Mesendoderm (in vitro differentiated cells): Measurements from ENCODE around the gene CTBP1.

Experiments
- DNase-seq: peaks from one replicate; pipeline ENCODE4 v3.0.0; 2013
- H2AK5ac ChIP-seq: 2 replicates; pipeline ENCODE4 v1.6.1; 2013; ENCODE audit warnings: low read length, inconsistent platforms
- H2BK120ac ChIP-seq: 2 replicates; pipeline ENCODE4 v1.6.1; 2013; ENCODE audit warnings: low read depth, mild to moderate bottlenecking, low read length, moderate library complexity, mixed read lengths
- H2BK15ac ChIP-seq: replicated peaks from 2 replicates; pipeline ENCODE4 v1.6.1; 2013; ENCODE audit warnings: low read depth, mild to moderate bottlenecking, moderate library complexity
- H2BK5ac ChIP-seq: 2 replicates; pipeline ENCODE4 v1.6.1; 2013; ENCODE audit warnings: low read length, inconsistent platforms
- H3K18ac ChIP-seq: 2 replicates; pipeline ENCODE4 v1.6.1; 2013; ENCODE audit warnings: mild to moderate bottlenecking, low read length, mixed read lengths
- H3K23ac ChIP-seq: one replicate; pipeline ENCODE4 v1.6.1; 2013; ENCODE audit warnings: low read length
- H3K27ac ChIP-seq: 2 replicates; pipeline ENCODE4 v1.5.1; 2013; ENCODE audit warnings: low read depth, mild to moderate bottlenecking, inconsistent platforms, low read length, moderate library complexity
- H3K27me3 ChIP-seq: 2 replicates; pipeline ENCODE4 v1.6.1; 2013; ENCODE audit warnings: low read length, control low read depth, mild to moderate bottlenecking, inconsistent platforms; ENCODE audit not compliant: insufficient read depth, poor library complexity
- H3K36me3 ChIP-seq: 2 replicates; pipeline ENCODE4 v1.6.1; 2013; ENCODE audit warnings: low read length, inconsistent platforms; ENCODE audit not compliant: control insufficient read depth, insufficient read depth
- H3K4ac ChIP-seq: one replicate; pipeline ENCODE4 v1.6.1; 2013; ENCODE audit warnings: low read depth, mild to moderate bottlenecking, low read length, moderate library complexity
- H3K4me1 ChIP-seq: 2 replicates; pipeline ENCODE4 v1.6.1; 2013; ENCODE audit warnings: low read depth, low read length, inconsistent platforms; ENCODE audit not compliant: control insufficient read depth
- H3K4me2 ChIP-seq: 2 replicates; pipeline ENCODE4 v1.6.1; 2013; ENCODE audit warnings: low read length
- H3K4me3 ChIP-seq: 2 replicates; pipeline ENCODE4 v1.5.1; 2013; ENCODE audit warnings: mild to moderate bottlenecking, low read length
- H3K56ac ChIP-seq: one replicate; pipeline ENCODE4 v1.6.1; 2013; ENCODE audit warnings: low read length
- H3K79me1 ChIP-seq: 2 replicates; pipeline ENCODE4 v1.6.1; 2013; ENCODE audit warnings: low read length, inconsistent platforms
- H3K79me2 ChIP-seq: 2 replicates; pipeline ENCODE4 v1.6.1; 2013; ENCODE audit warnings: mild to moderate bottlenecking, low read length; ENCODE audit not compliant: control insufficient read depth, insufficient read depth
- H3K9ac ChIP-seq: 2 replicates; pipeline ENCODE4 v1.6.1; 2013; ENCODE audit warnings: low read length, inconsistent platforms
- H4K5ac ChIP-seq: one replicate; pipeline ENCODE4 v1.6.1; 2013; ENCODE audit warnings: low read length
- H4K8ac ChIP-seq: one replicate; pipeline ENCODE4 v1.6.1; 2013; ENCODE audit warnings: low read depth, mild to moderate bottlenecking, control low read depth, low read length, moderate library complexity
- WGBS: extraction: QIAGEN DNeasy Blood & Tissue Kit; methylation state at CpG from one replicate; pipeline ENCODE4 v1.1.7; 2013; ENCODE audit warnings: low lambda C conversion rate, missing lambda C conversion rate; ENCODE audit not compliant: insufficient coverage; ENCODE audit errors: extremely low coverage; 5-methylcytosine and 5-hydroxymethylcytosine counted together

The CTBP1 gene

DNA sequence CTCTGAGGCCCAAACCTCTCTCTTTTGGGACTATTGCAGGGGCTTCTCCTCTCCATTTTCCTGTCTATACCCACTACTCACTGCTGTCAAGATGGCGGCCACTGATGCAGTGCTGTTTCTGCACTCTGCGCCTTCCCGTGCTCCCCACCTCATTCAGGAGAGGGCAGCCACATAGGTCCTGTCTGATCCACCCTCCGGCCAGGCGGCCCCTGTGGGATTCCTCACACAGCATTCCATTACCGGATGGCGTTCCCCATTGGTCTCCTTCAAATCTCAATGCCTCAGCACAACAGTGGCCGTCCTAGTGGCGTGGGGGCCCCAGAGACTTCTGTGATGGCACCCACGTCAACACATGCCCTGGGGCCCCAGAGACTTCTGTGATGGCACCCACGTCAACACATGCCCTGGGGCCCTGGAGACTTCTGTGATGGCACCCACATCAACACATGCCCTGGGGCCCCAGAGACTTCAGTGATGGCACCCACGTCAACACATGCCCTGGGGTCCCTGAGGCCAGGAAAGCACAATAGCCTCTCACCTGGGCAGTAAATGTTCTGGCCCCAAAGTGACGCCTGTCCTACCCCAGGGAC lies 83.9 kb downstream of the CTBP1 start:
- DNase-seq = no peak
- Histone ChIP-seq H3K79me1 (no peaks in the 10 kb centered on the region), H2BK15ac (no peak overlapping the region), H3K4me3 (no peak overlapping the region), H4K5ac (no peak overlapping the region), H3K27me3 (peaks cover 2% of the 10 kb centered on the region), H3K9ac (no peak overlapping the region), H3K56ac (no peak overlapping the region), H2AK5ac (no peak overlapping the region), H3K4me2 (no peak overlapping the region), H3K36me3 (no peaks in the 10 kb centered on the region), H4K8ac (no peak overlapping the region), H3K18ac (no peak overlapping the region), H3K79me2 (no peaks in the 10 kb centered on the region), H3K23ac (no peak overlapping the region), H2BK5ac (no peak overlapping the region), H2BK120ac (no peak overlapping the region), H3K4me1 (no peaks in the 10 kb centered on the region), H3K4ac (no peak overlapping the region), H3K27ac (no peak overlapping the region)
- no CpG with 5 or more reads among the region's 13 CpGs for WGBS

DNA sequence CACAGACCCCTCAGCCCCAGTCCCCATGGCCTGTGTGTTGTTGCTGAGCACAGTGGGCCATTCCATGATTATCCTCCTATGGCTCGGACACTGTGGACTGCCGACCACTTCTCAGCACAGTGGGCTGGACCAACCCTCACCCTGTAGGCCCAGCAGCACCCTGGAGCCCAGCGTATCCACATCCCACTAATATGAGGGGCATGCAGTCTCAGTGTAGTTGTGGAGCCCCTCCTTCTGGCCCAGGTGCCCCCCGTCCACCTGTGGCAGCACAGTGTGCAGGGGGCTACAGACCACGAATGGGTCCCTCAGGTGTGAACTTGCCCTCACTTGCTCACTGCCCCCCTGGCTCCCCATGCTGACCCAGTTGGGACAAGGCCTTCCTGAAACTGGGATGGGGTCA lies 84.5 kb downstream of the CTBP1 start:
- Histone ChIP-seq H2AK5ac (no peak overlapping the region), H3K4me2 (no peak overlapping the region), H3K79me1 (no peaks in the 10 kb centered on the region), H3K9ac (no peak overlapping the region), H2BK5ac (no peak overlapping the region), H3K27ac (no peak overlapping the region), H2BK120ac (no peak overlapping the region), H3K79me2 (no peaks in the 10 kb centered on the region), H3K18ac (no peak overlapping the region), H2BK15ac (no peak overlapping the region), H3K4ac (no peak overlapping the region), H3K4me3 (no peak overlapping the region), H3K56ac (no peak overlapping the region), H4K8ac (no peak overlapping the region), H3K4me1 (no peaks in the 10 kb centered on the region), H3K36me3 (no peaks in the 10 kb centered on the region), H3K27me3 (no peaks in the 10 kb centered on the region), H4K5ac (no peak overlapping the region), H3K23ac (no peak overlapping the region)
- WGBS = no CpG with 5 or more reads among the region's 5 CpGs
- DNase-seq = no peak

DNA sequence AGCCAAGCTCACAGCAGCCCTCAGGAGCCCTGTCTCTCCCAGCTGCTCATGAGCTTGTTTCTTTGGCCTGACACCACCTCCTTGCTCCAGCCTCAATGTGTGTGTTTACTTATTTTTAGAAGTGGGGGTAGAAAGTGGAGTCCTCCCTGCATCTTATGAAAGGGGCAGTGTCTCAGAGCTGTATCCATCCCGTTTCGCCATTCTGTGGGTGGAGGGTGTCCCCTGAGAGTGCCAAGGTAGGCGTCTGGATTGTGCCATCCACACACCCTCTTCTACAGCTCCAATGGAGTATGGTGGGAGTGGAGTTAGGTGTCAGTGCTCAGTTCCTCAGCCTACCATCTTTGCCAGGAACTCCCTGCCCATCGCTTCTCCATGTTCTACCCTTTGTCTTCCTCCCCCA lies 84.9 kb downstream of the CTBP1 start:
- Histone ChIP-seq H4K5ac (no peak overlapping the region), H2BK15ac (no peak overlapping the region), H3K4me2 (no peak overlapping the region), H4K8ac (no peak overlapping the region), H3K36me3 (no peaks in the 10 kb centered on the region), H3K23ac (no peak overlapping the region), H3K27me3 (no peaks in the 10 kb centered on the region), H2AK5ac (no peak overlapping the region), H3K9ac (no peak overlapping the region), H3K4me3 (no peak overlapping the region), H3K79me1 (no peaks in the 10 kb centered on the region), H3K4ac (no peak overlapping the region), H3K4me1 (no peaks in the 10 kb centered on the region), H3K18ac (no peak overlapping the region), H2BK120ac (no peak overlapping the region), H3K27ac (no peak overlapping the region), H3K56ac (no peak overlapping the region), H2BK5ac (no peak overlapping the region), H3K79me2 (no peaks in the 10 kb centered on the region)
- no CpG with 5 or more reads among the region's 4 CpGs for WGBS
- DNase-seq = no peak
